GM12865 (cell line): ENCODE results near the gene ANTXR2.

Source experiments
- DNase-seq: peaks from one replicate; pipeline ENCODE4 v3.0.0; 2010; ENCODE audit warnings: low read depth
- H3K4me3 ChIP-seq: 2 replicates; pipeline ENCODE4 v1.5.1; 2011; ENCODE audit warnings: mild to moderate bottlenecking, low read depth, low read length, control low read depth
- CTCF ChIP-seq: IDR thresholded peaks from 2 replicates; pipeline ENCODE4 v1.5.1; 2011; ENCODE audit warnings: low read length, control low read depth, low read depth, inconsistent platforms; ENCODE audit not compliant: insufficient read depth; ENCODE audit errors: missing control alignments

ANTXR2 gene

DNA sequence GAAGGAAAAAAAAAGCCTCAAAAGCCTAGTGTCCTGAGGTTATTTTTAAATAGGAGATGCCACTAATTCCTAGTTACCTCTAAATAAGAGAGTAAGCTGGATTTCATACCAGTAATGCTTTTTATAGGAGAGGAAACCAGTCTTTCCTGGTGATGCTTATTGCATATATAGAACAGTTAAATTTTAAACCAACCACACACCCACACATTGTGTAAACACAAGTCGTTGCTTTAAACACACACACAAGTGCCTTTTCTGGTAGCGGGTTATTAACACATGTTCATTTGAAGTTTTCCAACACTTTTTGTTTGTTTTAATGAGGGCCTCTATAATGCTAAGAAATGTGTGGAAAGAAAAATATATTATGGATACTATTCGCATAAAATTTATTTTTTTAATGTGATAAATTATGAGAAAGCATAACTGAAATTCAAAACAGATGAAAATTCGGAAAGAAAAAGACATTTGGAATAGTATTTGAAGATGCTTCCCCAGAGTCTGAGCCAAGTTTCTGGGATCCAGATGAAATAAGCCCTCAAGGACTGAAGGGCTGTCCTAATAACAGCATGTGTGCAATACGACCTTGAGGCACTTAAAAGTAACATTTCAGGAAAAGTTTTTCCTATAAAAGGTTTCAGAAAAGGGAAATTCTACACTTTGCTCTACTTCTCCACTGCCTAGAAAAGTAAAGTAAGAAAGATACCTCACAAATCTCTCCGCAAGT is 2.0 kb downstream of the ANTXR2 start:
- DNase-seq = no peak
- TF ChIP-seq CTCF = no peak
- peak overlapping the region; percentile 82 for H3K4me3 ChIP-seq

DNA sequence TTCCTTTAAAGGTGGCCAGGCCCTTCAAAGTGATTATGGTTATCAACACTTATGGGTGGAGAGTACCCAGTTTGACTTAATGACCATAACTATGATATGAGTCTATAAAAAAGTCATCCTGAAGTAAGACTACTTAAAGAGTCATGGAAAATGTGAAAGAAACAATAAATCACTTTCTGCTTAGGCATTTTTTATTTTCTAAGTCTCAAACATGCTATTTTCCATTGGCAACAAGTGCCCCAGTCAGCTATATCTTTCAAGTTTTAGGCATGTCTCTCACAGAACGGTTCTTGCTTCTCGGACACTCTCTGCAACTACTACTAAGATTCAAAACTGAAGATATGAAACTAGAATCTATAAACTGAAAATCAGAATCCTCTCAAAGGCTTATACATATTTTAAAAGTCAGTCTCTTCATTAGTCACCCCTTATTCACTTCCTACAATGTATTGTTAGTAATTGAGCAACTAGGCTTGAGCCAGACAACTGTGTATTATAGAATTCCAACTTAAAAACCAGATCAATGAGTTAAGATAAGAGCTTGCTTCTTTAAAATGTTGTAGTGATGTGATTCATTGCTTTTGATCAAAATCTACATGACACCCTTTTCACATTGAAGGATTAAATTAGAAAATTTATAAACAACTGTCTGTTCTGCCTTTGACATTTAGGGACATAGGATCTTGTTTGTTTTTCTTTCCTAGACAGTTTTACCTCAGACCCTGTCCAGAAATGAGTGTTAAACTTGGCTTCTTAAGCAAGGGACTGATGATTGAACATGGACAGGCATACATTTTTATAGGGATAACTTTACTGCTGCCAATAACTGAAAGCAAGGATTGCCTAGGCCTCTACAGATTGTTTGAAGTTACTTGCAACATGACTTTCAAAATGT is 2.9 kb downstream of the ANTXR2 start:
- TF ChIP-seq CTCF = no peak
- DNase-seq = peak; percentile 48
- no peak overlapping the region for H3K4me3 ChIP-seq

GRCh38 chr4:80069108-80069836 is 3.8 kb downstream of the ANTXR2 start:
- no peak for TF ChIP-seq CTCF
- DNase-seq = no peak
- H3K4me3 ChIP-seq = no peak overlapping the region

DNA sequence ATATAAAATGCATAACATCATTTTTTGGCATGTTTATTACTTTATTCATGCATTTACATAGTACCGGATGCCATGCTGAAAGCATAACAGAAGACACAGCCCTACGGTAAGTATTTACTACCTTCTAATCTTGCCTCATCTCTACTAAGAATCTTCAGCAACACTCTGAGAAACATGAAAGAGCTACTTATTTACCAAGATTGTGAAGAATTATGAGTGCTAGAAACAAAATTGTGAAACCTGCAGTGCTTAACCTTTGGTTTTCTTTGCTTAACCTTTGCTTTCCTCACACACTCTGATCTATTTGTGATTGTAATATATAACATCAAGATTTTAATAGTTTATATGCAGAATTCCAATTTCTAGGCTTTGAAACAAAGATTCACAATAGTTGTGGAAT is 7.4 kb downstream of the ANTXR2 start:
- no peak overlapping the region for H3K4me3 ChIP-seq
- DNase-seq = no peak
- no peak for TF ChIP-seq CTCF

GRCh38 chr4:80062527-80062926 is 10.5 kb downstream of the ANTXR2 start:
- no peak for DNase-seq
- no peak for TF ChIP-seq CTCF
- no peak overlapping the region for H3K4me3 ChIP-seq

GRCh38 chr4:80060804-80061203 is 12.2 kb downstream of the ANTXR2 start:
- TF ChIP-seq CTCF = no peak
- no peak for DNase-seq
- H3K4me3 ChIP-seq = no peak overlapping the region
